Activated effector memory CD4-positive, alpha-beta T cell treated with Interleukin-2 at 50 U/mL for 16 hours (primary cell): ENCODE results near the gene GLS.

Experiments used
- DNase-seq: peaks from one replicate; pipeline ENCODE4 v3.0.0-alpha.2; 2020

Gene GLS

GRCh38 chr2:190997526-190998113 is 117.0 kb downstream of the GLS start:
- no peak for DNase-seq

GRCh38 chr2:190999058-190999457 is 118.4 kb downstream of the GLS start:
- no peak for DNase-seq

DNA sequence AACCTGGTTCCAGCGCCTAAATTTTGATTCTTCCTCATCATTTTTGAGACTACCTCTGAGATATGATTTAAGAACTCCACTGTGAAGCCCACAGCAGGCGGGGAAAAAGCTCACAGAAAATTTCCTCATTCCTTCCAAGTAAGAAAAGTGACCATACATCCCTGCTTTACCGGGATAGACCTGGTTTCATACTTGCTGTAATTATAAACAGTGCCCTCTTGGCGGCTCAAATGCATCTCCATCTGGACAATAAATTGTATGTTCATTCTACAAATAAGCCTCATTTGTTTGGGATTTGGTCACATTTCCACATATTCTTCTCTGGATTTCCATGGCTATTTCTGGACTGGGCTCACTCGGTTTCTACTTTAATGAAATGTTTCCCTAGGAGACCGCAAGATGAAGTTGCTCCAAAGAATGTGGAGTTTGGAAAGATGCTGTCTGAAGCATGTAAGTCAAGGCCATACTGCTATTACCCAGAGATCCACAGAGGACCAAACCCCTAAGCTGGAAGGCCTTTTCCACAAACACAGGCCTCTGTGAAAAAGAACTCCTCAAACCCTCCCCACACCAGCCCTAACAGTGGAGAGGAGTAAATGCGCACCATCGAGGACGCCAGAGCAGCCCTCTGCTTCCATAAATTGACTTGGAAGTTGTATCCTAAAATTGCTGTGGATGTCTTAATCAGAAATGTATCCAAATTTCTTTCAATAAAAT is 119.5 kb downstream of the GLS start:
- DNase-seq: no peak

DNA sequence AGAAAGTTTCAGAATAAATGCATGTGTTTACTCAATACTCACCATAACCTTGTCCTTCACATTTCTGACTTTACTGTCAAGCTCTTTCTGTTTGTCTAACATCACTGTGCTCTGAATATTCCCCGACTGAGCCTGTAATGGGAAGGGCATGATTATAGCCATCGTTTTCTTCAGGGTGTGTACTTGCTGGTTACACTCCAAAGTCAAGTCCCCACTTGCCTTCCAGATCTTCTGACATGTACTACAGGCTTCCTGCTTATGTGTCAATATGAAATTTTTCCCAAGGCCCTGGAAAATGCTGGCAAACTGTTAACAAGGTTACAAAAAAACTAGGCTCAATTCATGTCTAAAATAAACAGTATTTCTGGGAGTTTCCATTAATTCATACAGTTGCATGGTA is 120.4 kb downstream of the GLS start:
- DNase-seq: no peak

DNA sequence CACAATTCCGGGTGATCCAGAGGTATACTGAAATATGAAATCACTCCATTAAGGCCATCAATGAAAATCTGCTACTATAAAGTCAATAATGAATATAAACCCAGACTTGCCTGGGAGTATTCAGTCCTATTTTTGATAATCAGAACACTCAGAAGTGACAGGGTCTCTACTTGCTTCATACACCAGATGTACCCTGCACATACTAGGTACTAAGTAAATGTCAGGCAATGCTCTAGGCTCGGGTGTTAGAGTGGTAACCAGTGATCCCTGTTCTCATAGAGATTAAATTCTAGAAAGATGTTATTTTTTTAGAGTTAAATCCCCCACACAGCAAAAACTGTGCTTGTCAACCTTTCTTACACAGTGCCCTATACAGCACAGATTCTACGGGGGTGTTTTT is 121.0 kb downstream of the GLS start:
- no peak for DNase-seq

DNA sequence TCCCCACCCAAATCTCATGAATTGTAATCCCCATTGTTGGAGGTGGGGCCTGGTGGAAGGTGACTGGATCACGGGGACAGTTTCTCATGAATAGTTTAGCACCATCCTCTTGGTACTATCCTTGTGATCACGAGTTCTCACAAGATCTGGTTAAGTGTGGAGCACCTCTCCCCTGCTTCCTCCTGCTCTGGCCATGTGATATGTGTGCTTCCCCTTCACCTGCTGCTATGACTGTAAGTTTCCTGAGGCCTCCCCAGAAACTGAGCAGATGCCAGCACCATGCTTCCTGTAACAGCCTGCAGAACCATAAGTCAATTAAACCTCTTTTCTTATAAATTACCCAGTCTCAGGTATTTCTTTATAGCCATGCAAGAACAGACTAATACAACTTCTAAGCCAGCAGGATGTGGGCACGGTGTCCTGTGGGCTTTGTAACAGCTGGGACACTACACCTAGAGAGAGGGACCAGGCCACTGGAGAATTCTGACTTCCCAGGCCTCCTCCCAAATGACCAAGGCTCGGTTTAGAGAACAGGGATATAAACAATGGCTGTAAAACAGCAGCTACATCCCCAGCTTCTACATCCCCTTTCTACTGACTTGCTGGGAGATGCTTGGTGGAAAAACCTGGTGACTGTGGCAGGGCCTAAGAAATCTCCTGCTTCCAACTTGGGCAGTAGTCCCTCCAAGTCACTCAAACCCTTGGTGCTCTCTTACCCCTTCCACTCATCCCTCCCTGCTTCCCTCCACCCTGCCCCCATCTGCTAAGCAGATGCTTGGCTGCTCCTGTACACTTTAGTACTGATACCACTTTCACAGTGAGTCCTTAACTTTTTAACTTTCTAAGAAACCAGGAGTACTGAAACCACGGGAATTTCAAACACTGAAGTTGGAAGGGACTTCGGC is 123.0 kb downstream of the GLS start:
- DNase-seq: no peak

- no peak for DNase-seq
Observed at GRCh38 chr2:191006297-191006696, 125.7 kb downstream of the GLS start.

DNA sequence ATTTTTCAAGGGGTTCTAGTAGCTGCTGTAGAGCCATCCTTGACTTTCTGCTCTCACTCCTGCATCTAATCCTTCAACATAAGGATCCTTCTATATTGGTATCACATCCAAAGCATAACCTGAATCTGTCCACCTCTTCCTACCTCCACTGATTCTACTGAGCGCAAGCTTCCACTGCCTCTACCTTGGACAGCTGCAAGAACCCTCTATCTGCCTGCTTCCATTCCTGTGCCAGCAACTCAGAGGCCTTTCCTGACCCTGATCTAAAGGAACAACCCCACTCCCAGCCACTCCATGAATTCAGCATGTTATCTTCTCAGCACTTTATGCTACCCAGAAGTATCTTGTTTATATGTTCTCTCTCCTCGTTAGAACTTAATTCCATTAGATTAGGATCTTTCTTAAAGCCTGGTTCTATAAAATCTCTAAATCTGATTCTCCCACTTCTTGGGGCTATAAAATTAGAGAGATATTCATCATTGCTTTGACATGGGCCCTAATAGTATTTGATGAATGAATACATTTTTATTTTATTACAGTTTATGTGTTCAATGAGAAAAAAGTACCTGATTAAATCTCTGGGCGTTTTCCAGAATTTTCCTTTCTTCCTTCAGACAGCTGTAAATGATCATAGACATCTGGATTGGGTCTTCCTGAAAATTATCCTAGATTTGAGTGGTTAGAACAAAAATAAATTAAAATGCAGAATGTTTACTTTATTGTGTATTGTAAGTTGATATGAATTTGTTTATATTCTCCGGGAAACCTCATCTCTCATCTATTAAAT is 126.6 kb downstream of the GLS start:
- no peak for DNase-seq

DNA sequence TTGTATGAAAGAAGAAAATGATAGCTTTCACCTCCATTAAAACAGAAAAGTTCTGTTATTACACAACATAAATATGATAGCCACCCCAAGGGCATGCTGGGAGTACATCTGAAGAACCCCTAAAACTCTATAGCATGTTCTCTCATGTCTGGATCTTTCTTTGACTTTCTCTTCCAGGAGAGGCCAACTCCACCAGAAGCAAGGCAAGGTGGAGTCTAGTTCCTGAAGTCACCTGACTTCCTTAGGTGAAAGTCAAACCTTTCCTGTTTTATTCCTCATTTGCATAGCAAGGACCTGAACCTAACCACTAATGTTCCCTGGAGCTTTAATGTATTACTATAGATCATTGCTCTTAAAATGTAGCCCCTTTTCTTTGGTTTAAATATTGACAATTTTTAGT is 127.7 kb downstream of the GLS start:
- no peak for DNase-seq

- no peak for DNase-seq
Observed at GRCh38 chr2:191009541-191010374, 129.1 kb downstream of the GLS start.

DNA sequence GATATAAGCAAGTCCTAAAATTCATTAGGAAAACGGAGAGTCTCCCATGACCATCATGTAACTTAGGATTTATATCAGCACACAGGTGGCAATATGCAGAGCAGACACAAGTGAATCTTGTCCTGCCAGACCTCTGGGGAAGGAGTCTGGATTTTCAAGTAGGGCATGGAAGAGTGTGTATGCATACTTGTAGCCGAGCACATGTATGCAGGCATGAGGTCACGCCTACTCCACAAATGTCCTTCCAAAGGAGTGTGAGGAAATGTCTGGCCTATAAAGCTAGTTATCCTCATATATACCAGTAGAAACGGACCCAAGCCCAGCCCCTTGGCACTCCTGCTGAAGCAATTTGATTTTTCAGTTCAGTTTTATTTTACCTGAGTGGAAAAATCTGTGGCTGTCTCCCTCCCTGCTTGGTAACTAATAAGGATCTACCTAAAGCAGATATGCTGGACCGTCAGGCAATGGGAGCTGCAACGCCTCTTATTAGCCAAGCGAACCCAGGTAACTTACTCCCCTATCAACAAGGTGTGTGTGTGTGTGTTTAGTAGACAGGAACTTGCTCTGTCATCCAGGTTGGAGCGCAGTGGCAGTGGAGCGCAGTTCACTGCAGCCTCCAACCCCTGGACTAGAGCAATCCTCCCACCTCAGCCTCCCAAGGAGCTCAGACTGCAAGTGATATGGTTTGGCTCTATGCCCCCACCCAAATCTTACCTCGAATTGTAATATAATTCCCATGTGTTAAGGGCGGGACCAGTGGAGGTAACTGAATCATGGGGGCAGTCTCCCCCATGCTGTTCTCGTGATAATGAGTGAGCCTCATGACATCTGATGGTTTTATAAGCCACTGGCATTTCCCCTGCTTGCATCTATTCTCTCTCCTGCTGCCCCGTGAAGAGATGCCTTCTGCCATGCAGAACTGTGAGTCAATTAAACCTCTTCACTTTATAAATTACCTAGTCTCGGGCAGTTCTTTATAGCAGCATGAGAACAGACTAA is 130.6 kb downstream of the GLS start:
- DNase-seq: no peak

DNA sequence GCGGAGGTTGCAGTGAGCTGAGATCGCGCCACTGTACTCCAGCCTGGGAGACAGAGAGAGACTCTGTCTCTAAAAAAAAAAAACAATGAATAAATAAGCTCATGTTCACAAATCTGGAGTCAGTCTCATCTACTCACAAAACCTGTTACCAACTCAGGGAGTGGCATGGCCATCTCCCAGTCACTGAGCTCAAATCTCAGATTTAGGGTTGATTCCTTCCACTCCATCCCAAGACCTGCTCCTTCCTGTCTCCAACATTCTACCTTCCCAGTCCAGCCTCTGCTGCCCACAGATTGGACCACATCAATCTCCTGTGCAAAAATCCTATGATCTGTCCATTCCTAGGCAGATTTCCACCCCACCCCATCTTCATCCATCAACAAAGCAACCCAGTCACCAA is 131.7 kb downstream of the GLS start:
- DNase-seq: no peak

DNA sequence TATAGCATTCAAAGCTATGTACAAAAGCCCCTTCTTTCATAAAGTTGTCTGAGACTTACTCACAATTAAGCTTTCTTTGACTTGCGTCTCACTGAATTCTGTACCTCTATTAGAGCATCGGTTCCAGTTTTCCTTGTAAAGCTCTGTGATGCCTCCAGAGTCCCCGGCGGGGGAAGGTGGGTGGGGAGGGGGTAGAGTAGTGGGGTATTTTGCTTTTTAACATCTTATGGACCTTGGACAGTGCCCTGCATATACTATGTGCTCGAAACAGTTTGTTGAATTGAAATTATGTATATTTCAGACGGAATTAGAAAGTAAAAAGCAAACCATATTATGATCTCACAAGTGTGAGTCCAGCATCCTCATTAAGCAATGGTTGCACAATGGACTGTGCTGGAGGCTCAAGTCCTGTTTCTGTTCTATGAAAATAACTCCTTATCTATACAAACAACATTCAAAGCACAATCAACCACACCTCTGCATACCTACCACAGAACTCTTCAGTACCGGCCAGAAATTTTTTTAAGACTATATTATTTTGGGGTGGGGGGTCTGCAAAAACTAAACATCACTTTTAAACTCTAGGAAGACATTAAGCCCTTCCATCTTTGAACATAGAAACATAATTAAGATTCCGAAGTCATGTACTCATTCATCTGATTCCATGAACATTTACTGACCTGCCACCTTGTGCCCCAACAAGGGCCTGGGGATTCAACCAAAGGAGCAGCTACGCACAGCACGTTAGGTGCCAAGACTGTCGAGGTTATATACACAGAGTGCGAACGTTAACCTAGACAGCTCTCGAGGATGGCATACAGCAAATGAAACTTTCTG is 132.4 kb downstream of the GLS start:
- no peak for DNase-seq

GRCh38 chr2:191013682-191013931 is 133.0 kb downstream of the GLS start:
- DNase-seq: no peak

DNA sequence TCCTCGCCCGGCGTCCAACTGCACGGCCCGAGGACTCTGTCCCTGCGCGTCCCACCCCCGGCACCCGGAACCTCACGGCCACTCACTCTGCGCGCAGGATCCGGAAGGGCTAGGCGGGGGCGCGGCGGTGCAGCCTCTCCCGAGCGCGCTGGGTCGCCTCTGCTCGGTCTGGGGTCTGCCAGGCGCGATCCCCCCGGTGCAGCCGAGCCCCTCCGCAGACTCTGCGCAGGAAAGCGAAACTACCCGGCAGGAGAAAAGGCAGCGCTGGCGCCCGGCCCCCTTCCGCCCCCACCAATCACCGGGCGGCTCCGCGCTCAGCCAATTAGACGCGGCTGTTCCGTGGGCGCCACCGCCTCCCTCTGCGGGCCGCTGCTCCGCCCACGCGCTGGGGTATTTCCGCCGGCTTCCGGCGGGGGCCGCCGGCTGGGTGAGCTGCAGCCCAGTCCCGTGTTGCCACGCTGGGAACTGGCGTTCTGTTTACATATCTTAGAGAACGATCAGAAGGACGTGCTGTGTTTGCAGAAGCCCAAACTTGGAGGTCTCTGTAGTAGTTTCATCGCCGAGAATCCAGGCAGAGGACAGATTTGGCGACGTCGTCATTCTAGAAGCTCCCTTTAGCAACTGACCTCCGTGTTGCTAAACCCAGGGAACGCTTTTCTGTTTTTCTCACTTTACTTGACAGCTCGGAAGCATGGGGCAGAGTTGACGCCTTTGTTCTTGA is 133.5 kb downstream of the GLS start, which contains the start of gene STAT1:
Gene STAT1 (minus strand): TSS at position 240 of the 721 bp plus-strand sequence. CDS start 4,168 bp downstream, outside the sequence.
- peak; percentile 95 for DNase-seq

DNA sequence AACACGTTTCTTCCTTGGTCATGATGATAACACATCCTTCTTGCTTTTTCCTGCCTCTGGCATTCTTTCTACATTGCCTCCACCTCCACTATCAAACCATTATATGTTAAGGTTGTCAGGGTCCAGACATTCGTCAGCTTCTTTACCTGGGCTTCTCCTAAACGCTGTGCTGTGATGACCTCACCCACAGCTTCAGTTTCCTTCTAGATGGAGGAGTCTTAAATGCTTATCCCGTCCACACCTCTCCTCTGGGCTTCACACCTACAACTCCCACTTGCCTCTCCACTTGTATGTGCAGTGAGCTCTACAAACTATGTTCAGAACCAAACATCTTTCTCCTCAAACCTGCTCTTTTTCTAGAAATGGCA is 134.0 kb downstream of the GLS start:
- DNase-seq: no peak
